ENCODE measurements around the gene PHF14. TPM values are rescaled to one million over a fixed set of nuclear protein-coding genes. Genes with fewer than 3 reads are reported as not detected.
"Not testable (repeated sequence)": the region's sequence is repeated elsewhere in the genome, so short reads cannot be mapped to it uniquely, and the experiment has no call there.

The PHF14 gene, protein sequence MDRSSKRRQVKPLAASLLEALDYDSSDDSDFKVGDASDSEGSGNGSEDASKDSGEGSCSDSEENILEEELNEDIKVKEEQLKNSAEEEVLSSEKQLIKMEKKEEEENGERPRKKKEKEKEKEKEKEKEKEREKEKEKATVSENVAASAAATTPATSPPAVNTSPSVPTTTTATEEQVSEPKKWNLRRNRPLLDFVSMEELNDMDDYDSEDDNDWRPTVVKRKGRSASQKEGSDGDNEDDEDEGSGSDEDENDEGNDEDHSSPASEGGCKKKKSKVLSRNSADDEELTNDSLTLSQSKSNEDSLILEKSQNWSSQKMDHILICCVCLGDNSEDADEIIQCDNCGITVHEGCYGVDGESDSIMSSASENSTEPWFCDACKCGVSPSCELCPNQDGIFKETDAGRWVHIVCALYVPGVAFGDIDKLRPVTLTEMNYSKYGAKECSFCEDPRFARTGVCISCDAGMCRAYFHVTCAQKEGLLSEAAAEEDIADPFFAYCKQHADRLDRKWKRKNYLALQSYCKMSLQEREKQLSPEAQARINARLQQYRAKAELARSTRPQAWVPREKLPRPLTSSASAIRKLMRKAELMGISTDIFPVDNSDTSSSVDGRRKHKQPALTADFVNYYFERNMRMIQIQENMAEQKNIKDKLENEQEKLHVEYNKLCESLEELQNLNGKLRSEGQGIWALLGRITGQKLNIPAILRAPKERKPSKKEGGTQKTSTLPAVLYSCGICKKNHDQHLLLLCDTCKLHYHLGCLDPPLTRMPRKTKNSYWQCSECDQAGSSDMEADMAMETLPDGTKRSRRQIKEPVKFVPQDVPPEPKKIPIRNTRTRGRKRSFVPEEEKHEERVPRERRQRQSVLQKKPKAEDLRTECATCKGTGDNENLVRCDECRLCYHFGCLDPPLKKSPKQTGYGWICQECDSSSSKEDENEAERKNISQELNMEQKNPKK
- total RNA-seq = 10 to 100 TPM; 19.0 to 85.9 (median 24.0) TPM

DNA sequence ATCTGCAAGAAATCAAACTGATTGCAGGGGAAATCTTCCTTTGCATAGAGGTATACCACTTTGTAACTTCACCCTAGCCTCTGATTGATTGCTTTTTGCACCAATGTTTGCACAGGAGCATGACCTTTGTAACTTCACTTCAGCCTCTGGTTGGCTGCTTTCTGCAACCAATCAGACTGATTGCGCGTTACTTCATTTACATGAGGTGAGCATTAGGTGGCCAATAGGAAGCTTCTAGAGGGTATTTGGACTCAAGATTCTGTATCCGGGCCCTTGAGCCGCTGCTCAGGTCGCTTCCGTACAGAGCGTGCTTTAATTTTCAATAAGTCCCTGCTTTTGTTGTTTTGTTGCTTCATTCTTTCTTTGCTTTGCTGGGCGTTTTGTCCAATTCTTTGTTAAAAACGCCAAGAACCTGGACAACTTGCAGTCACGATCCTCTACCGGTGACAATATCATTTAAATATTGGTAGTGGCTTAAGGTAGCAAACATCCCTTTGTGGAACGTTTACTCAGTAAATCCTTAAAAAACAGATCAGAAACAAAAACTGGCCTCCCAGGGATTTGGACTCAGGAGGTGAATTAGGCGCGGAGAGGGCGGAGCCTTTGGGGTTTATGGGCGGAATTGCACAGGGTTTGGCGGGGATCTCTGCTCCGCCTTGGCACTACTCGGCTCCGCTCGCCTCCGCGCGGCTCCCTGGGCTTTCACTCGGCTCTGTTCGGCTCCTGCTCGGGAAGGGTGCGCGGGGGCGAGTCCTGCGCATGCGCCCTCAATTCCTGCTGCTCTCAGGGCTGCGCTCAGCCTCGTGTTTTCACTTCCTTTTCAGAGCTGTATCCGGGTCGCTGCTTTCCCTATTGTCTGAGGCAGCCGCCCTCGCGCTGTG is at the start of gene PHF14:
PHF14 (plus strand) TSS at position 812 of the 881 bp plus-strand sequence. CDS start 452 bp downstream, outside the sequence.
- peak; percentile 62 to 84 for TF ChIP-seq POLR2AphosphoS5 (IDR thresholded peaks at IDR 0.05)
- TF ChIP-seq EP300 (IDR thresholded peaks at IDR 0.05) = no peak
- TF ChIP-seq POLR2A (IDR thresholded peaks at IDR 0.05) = peak in 3 of 4 donors; percentile 44 to 72 (median 57)
- peak within 1 kb of the TSS; percentile 78 to 90 (median 83) for H3K27ac ChIP-seq
- H3K4me3 ChIP-seq = peak within 1 kb of the TSS; percentile 65 to 97 (median 81)
- ATAC-seq (ENCODE audit: low FRiP score in 2 of 2) (peak; percentile 100), DNase-seq (peak; percentile 98)
- no peaks in the 10 kb centered on the region for H3K9me3 ChIP-seq
- no peaks in the 10 kb centered on the region for H3K27me3 ChIP-seq
- H3K4me1 ChIP-seq = peaks cover 7 to 16% (median 10%) of the 10 kb centered on the region in 4 donors
- 13 to 24% methylated on average over 25 to 39 of the region's 39 CpGs for WGBS, 2 donors
- no peaks in the 10 kb centered on the region for H3K36me3 ChIP-seq

DNA sequence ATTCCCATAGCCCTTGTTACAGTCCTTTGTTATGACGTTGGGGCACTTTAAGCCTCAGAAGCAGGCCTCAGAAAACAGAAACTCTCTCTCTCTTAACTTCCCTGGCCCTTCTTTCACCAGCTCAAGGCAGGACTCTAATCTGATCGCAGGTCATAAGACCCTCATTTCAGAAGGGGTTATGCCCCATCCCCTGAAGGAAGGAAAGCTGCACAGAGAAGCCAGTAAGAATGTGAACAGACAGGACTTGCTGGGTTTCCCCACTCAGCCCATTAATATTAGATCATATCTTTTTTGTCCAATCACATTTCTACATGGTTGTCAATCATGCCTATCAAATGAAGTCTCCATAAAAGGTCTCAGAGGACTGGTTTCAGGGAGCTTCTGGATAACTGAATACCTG is 49.3 kb upstream of the PHF14 start:
- TF ChIP-seq POLR2AphosphoS5 (IDR thresholded peaks at IDR 0.05) (no peak), EP300 (IDR thresholded peaks at IDR 0.05) (no peak), POLR2A (IDR thresholded peaks at IDR 0.05) (no peak)
- TF ChIP-seq, protein P1, sequence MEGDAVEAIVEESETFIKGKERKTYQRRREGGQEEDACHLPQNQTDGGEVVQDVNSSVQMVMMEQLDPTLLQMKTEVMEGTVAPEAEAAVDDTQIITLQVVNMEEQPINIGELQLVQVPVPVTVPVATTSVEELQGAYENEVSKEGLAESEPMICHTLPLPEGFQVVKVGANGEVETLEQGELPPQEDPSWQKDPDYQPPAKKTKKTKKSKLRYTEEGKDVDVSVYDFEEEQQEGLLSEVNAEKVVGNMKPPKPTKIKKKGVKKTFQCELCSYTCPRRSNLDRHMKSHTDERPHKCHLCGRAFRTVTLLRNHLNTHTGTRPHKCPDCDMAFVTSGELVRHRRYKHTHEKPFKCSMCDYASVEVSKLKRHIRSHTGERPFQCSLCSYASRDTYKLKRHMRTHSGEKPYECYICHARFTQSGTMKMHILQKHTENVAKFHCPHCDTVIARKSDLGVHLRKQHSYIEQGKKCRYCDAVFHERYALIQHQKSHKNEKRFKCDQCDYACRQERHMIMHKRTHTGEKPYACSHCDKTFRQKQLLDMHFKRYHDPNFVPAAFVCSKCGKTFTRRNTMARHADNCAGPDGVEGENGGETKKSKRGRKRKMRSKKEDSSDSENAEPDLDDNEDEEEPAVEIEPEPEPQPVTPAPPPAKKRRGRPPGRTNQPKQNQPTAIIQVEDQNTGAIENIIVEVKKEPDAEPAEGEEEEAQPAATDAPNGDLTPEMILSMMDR (IDR thresholded peaks at IDR 0.05) = no peak
- Histone ChIP-seq H3K36me3 (no peaks in the 10 kb centered on the region), H3K4me3 (no peak overlapping the region), H3K9me3 (no peaks in the 10 kb centered on the region), H3K4me1 (no peaks in the 10 kb centered on the region), H3K27ac (no peak overlapping the region), H3K27me3 (no peaks in the 10 kb centered on the region)
- DNase-seq (no peak), ATAC-seq (ENCODE audit: low FRiP score in 2 of 2) (no peak)
- WGBS, 2 donors = 62 to 78% methylated on average over 2 of the region's 2 CpGs

DNA sequence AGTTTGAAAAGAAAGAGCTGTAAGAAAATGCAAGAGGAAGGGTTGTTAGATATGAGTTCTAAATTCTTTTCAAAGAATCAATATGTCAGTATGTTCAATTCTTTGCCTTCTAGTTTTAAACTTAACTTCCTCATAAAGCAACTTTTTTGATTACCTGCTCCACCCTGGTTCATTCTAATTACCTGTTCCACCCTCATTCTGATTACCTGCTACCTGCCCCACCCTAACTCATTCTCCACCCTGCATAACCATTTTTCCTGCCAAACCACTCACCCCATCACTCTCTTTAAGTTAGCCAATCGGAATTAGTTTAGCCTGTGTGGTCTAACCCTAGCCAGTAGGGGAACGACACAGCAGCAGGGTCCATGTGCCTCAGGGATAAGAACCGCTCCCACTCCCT is 45.5 kb upstream of the PHF14 start:
- not testable (repeated sequence) for H3K4me3 ChIP-seq; H3K27ac ChIP-seq; DNase-seq; H3K27me3 ChIP-seq; H3K9me3 ChIP-seq; H3K4me1 ChIP-seq; ATAC-seq (ENCODE audit: low FRiP score in 2 of 2)
- WGBS, 2 donors = 89 to 97% methylated on average over 3 of the region's 3 CpGs
- peaks cover 3 to 16% (median 7%) of the 10 kb centered on the region in 4 donors for H3K36me3 ChIP-seq

DNA sequence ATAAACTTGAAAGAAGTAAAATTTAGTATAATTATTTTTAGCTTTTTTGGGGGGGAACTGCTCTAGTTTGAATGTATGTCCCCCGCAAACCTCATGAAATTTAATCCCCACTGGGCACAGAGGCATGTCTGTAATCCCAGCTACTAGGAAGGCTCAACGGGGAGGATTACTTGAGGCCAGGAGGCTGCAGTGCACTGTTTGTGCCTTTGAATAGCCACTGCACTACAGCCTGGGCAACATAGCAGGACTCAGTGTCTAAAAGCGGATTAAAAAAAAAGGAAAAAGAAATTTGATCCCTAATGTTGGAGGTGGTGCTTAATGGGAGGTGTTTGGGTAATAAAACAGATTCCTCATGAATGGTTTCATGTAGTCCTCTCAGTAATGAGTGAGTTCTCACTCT is 43.1 kb upstream of the PHF14 start:
- 98% methylated on average over 3 of the region's 3 CpGs for WGBS, 2 donors

DNA sequence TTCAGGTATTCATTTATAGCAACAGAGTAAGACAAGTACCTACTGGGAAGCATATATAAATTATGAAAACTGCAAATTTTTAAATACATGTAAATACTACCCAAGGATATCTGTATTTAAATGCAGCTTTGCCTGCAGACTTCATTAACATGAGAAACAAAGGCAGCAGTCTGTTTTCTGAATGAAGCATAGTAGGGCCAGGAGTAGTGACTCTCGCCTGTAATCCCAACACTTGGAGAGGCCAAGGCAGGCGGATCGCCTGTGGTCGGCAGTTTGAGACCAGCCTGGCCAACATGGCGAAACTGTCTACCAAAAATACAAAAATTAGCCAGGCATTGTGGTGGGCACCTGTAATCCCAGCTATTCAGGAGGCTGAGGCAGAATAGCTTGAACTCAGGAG is 42.5 kb upstream of the PHF14 start:
- Histone ChIP-seq H3K4me1 (peaks cover 0 to 17% (median 7%) of the 10 kb centered on the region in 4 donors), H3K36me3 (peaks cover 4 to 32% (median 16%) of the 10 kb centered on the region in 4 donors), H3K27ac (no peak overlapping the region), H3K27me3 (no peaks in the 10 kb centered on the region), H3K4me3 (no peak overlapping the region), H3K9me3 (no peaks in the 10 kb centered on the region)
- no peak for TF ChIP-seq POLR2AphosphoS5 (IDR thresholded peaks at IDR 0.05)
- no peak for TF ChIP-seq EP300 (IDR thresholded peaks at IDR 0.05)
- TF ChIP-seq, protein P1 (IDR thresholded peaks at IDR 0.05) = no peak
- TF ChIP-seq POLR2A (IDR thresholded peaks at IDR 0.05) = no peak
- ATAC-seq (ENCODE audit: low FRiP score in 2 of 2) (no peak), DNase-seq (no peak)
- WGBS, 2 donors = 96 to 99% methylated on average over 5 of the region's 5 CpGs

More for the DNA sequence above, 43.1 kb upstream of the PHF14 start:
- no peak for TF ChIP-seq POLR2AphosphoS5 (IDR thresholded peaks at IDR 0.05)
- H3K36me3 ChIP-seq = peaks cover 4 to 26% (median 12%) of the 10 kb centered on the region in 4 donors
- H3K4me1 ChIP-seq = peaks cover 0 to 11% (median 6%) of the 10 kb centered on the region in 4 donors
- H3K4me3 ChIP-seq = no peak overlapping the region
- no peaks in the 10 kb centered on the region for H3K27me3 ChIP-seq
- ATAC-seq (ENCODE audit: low FRiP score in 2 of 2) = no peak
- no peak overlapping the region for H3K27ac ChIP-seq
- DNase-seq = no peak
- H3K9me3 ChIP-seq = no peaks in the 10 kb centered on the region
